HepG2 (cell line): ENCODE results near the gene PATZ1. TPM values are rescaled to one million over a fixed set of nuclear protein-coding genes. Genes with fewer than 3 reads are reported as not detected.

Experiments used
- ARID2 ChIP-seq: sonication (generic); formaldehyde crosslinking; IDR thresholded peaks from 2 replicates; pipeline ENCODE4 v1.8.1; 2022; ENCODE audit warnings: mild to moderate bottlenecking, missing genetic modification reagents, borderline replicate concordance
- HDAC2 ChIP-seq: sonication (generic); formaldehyde crosslinking; IDR thresholded peaks from 2 replicates; pipeline ENCODE4 v1.4.0; 2020; ENCODE audit warnings: missing genetic modification reagents
- HNF4G ChIP-seq, 2 experiments: sonication (generic) in 1 of 2; formaldehyde crosslinking in 1 of 2; IDR thresholded peaks; 2 replicates each; pipeline versions ENCODE4 v1.4.0 to v1.6.1; 2011 to 2020; ENCODE audit warnings: borderline replicate concordance in 2 of 2, low read depth in 2 of 2, mild to moderate bottlenecking in 2 of 2, low read length in 1 of 2, missing genetic modification reagents in 1 of 2, moderate library complexity in 1 of 2
- IRF2 ChIP-seq: IDR thresholded peaks from 2 replicates; pipeline ENCODE4 v1.6.1; 2018; ENCODE audit warnings: missing genetic modification reagents, missing compliant biosample characterization
- JDP2 ChIP-seq: sonication (generic); formaldehyde crosslinking; IDR thresholded peaks from 2 replicates; pipeline ENCODE4 v1.8.1; 2022; ENCODE audit warnings: missing genetic modification reagents, borderline replicate concordance
- KMT2A ChIP-seq: sonication (generic); formaldehyde crosslinking; IDR thresholded peaks from 2 replicates; pipeline ENCODE4 v1.4.0; 2020; ENCODE audit warnings: missing genetic modification reagents
- NFATC3 ChIP-seq: sonication (generic); formaldehyde crosslinking; IDR thresholded peaks from 2 replicates; pipeline ENCODE4 v1.5.1; 2020; ENCODE audit warnings: mild to moderate bottlenecking, missing genetic modification reagents
- SAP130 ChIP-seq: IDR thresholded peaks from 2 replicates; pipeline ENCODE4 v1.6.1; 2016; ENCODE audit warnings: low read depth
- SETDB1 ChIP-seq: sonication (generic); formaldehyde crosslinking; IDR thresholded peaks from 2 replicates; pipeline ENCODE4 v1.5.1; 2020; ENCODE audit warnings: missing genetic modification reagents, mild to moderate bottlenecking, borderline replicate concordance
- SP4 ChIP-seq: sonication (generic); formaldehyde crosslinking; IDR thresholded peaks from 2 replicates; pipeline ENCODE4 v1.8.1; 2023; ENCODE audit warnings: mild to moderate bottlenecking, missing genetic modification reagents
- TEAD3 ChIP-seq: optimal IDR thresholded peaks from 2 replicates; pipeline ENCODE3; 2016; ENCODE audit warnings: borderline replicate concordance
- XBP1 ChIP-seq: sonication (generic); formaldehyde crosslinking; IDR thresholded peaks from 2 replicates; pipeline ENCODE4 v1.5.0; 2020; ENCODE audit warnings: missing genetic modification reagents
- ZFP36 ChIP-seq: fragments of 150-350 bp; IDR thresholded peaks from 2 replicates; pipeline ENCODE4 v1.6.1; 2018; ENCODE audit warnings: borderline replicate concordance, low read length, low read depth; ENCODE audit not compliant: partially characterized antibody
- ZNF3 ChIP-seq: IDR thresholded peaks from 2 replicates; pipeline ENCODE4 v1.7.0; 2017; ENCODE audit warnings: inconsistent platforms
- ZNF383 ChIP-seq: sonication (generic); formaldehyde crosslinking; IDR thresholded peaks from 2 replicates; pipeline ENCODE4 v1.4.0; 2020; ENCODE audit warnings: missing genetic modification reagents, mild to moderate bottlenecking, borderline replicate concordance
- ZNF549 ChIP-seq: sonication (generic); formaldehyde crosslinking; IDR thresholded peaks from 2 replicates; pipeline ENCODE4 v1.5.0; 2020; ENCODE audit warnings: missing genetic modification reagents
- ZNF615 ChIP-seq: sonication (generic); formaldehyde crosslinking; IDR thresholded peaks from 2 replicates; pipeline ENCODE4 v1.5.0; 2020; ENCODE audit warnings: mild to moderate bottlenecking, missing genetic modification reagents, borderline replicate concordance
- ZNF724P ChIP-seq: sonication (generic); formaldehyde crosslinking; IDR thresholded peaks from 2 replicates; pipeline ENCODE4 v1.8.0; 2022; ENCODE audit warnings: missing genetic modification reagents, borderline replicate concordance
- polyA plus RNA-seq, 8 experiments: library from polyadenylated mRNA; depleted of rRNA in 3 of 8; stranded (reverse) in 7 of 8; unstranded in 1 of 8; fragments of >200 nt; fragmentation: Illumina TruSeq in 4 of 8; extraction: Trizol in 4 of 8; gene quantifications; 2 replicates each; pipeline versions ENCODE4 v1.2.1 to v1.2.3, GENCODE V29; 2011 to 2016; ENCODE audit warnings: low read depth in 4 of 8, missing spikeins in 1 of 8, mixed read lengths in 1 of 8; ENCODE audit not compliant: insufficient read depth in 1 of 8
- total RNA-seq, 5 experiments: library from RNA; depleted of rRNA; stranded (reverse); fragments of >200 nt; fragmentation: Illumina TruSeq; extraction: Trizol; gene quantifications; 2 replicates each; pipeline ENCODE4 v1.2.3, GENCODE V29; 2016; ENCODE audit warnings: low read depth in 1 of 5
- TF ChIP-seq, protein P1 (sequence below): sonication (generic); formaldehyde crosslinking; IDR thresholded peaks from 2 replicates; pipeline ENCODE4 v1.8.0; 2022; ENCODE audit warnings: mild to moderate bottlenecking, missing genetic modification reagents
- TF ChIP-seq, protein P2 (sequence below): sonication (generic); formaldehyde crosslinking; IDR thresholded peaks from 2 replicates; pipeline ENCODE4 v1.4.0; 2020; ENCODE audit warnings: missing genetic modification reagents
- TF ChIP-seq, protein P3 (sequence below): sonication (generic); formaldehyde crosslinking; IDR thresholded peaks from 2 replicates; pipeline ENCODE4 v1.9.0; 2021; ENCODE audit warnings: missing genetic modification reagents, borderline replicate concordance
- TF ChIP-seq, protein P4 (sequence below): sonication (generic); formaldehyde crosslinking; conservative IDR thresholded peaks from 2 replicates; pipeline ENCODE4 v1.8.1; 2023; ENCODE audit warnings: missing genetic modification reagents

PATZ1 gene
- total and polyA plus RNA-seq, 2 of the 13 experiments (the other 11 are each of a cell fraction or from before 2014, with no cell fraction given), result 24.9 to 30.5 TPM

- TF ChIP-seq, protein P1, sequence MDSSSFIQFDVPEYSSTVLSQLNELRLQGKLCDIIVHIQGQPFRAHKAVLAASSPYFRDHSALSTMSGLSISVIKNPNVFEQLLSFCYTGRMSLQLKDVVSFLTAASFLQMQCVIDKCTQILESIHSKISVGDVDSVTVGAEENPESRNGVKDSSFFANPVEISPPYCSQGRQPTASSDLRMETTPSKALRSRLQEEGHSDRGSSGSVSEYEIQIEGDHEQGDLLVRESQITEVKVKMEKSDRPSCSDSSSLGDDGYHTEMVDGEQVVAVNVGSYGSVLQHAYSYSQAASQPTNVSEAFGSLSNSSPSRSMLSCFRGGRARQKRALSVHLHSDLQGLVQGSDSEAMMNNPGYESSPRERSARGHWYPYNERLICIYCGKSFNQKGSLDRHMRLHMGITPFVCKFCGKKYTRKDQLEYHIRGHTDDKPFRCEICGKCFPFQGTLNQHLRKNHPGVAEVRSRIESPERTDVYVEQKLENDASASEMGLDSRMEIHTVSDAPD, result no peak
- no peak for TF ChIP-seq XBP1 (CRISPR knock-in tag)
- TF ChIP-seq ZNF3 (CRISPR knock-in tag), result no peak
- TF ChIP-seq ARID2, result 0 out of 2 replicates have a peak, but pooled peaks have one; percentile 64
- TF ChIP-seq TEAD3 (CRISPR knock-in tag), result peak; percentile 71
- no peak for TF ChIP-seq ZNF383 (CRISPR knock-in tag)
- no peak for TF ChIP-seq NFATC3 (CRISPR knock-in tag)
- TF ChIP-seq SAP130 (CRISPR knock-in tag), result peak; percentile 91
- no peak for TF ChIP-seq ZNF615 (CRISPR knock-in tag)
- TF ChIP-seq, protein P2, sequence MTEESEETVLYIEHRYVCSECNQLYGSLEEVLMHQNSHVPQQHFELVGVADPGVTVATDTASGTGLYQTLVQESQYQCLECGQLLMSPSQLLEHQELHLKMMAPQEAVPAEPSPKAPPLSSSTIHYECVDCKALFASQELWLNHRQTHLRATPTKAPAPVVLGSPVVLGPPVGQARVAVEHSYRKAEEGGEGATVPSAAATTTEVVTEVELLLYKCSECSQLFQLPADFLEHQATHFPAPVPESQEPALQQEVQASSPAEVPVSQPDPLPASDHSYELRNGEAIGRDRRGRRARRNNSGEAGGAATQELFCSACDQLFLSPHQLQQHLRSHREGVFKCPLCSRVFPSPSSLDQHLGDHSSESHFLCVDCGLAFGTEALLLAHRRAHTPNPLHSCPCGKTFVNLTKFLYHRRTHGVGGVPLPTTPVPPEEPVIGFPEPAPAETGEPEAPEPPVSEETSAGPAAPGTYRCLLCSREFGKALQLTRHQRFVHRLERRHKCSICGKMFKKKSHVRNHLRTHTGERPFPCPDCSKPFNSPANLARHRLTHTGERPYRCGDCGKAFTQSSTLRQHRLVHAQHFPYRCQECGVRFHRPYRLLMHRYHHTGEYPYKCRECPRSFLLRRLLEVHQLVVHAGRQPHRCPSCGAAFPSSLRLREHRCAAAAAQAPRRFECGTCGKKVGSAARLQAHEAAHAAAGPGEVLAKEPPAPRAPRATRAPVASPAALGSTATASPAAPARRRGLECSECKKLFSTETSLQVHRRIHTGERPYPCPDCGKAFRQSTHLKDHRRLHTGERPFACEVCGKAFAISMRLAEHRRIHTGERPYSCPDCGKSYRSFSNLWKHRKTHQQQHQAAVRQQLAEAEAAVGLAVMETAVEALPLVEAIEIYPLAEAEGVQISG (CRISPR knock-in tag), result peak; percentile 77
- peak; percentile 39; the same call in 1 of the 2 replicates for TF ChIP-seq IRF2 (CRISPR knock-in tag)
- TF ChIP-seq ZFP36, result no peak
- TF ChIP-seq, protein P3, sequence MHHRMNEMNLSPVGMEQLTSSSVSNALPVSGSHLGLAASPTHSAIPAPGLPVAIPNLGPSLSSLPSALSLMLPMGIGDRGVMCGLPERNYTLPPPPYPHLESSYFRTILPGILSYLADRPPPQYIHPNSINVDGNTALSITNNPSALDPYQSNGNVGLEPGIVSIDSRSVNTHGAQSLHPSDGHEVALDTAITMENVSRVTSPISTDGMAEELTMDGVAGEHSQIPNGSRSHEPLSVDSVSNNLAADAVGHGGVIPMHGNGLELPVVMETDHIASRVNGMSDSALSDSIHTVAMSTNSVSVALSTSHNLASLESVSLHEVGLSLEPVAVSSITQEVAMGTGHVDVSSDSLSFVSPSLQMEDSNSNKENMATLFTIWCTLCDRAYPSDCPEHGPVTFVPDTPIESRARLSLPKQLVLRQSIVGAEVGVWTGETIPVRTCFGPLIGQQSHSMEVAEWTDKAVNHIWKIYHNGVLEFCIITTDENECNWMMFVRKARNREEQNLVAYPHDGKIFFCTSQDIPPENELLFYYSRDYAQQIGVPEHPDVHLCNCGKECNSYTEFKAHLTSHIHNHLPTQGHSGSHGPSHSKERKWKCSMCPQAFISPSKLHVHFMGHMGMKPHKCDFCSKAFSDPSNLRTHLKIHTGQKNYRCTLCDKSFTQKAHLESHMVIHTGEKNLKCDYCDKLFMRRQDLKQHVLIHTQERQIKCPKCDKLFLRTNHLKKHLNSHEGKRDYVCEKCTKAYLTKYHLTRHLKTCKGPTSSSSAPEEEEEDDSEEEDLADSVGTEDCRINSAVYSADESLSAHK (CRISPR knock-in tag), result no peak
- TF ChIP-seq SETDB1, result no peak
- TF ChIP-seq SP4 (CRISPR knock-in tag), result 0 out of 2 replicates have a peak, but pooled peaks have one; percentile 61
- no peak for TF ChIP-seq ZNF549
- TF ChIP-seq ZNF724P (CRISPR knock-in tag), result no peak
- no peak for TF ChIP-seq JDP2 (CRISPR knock-in tag)
- TF ChIP-seq HDAC2 (CRISPR knock-in tag), result peak; percentile 52
- peak; percentile 49; the same call in 1 of the 2 replicates for TF ChIP-seq KMT2A (CRISPR knock-in tag)
- no peak for TF ChIP-seq HNF4G (IDR thresholded peaks at IDR 0.05; ENCODE audit: borderline replicate concordance, low read depth, low read length)
- TF ChIP-seq HNF4G (CRISPR knock-in tag; IDR thresholded peaks at IDR 0.05; ENCODE audit: borderline replicate concordance, low read depth), result no peak
- TF ChIP-seq, protein P4, sequence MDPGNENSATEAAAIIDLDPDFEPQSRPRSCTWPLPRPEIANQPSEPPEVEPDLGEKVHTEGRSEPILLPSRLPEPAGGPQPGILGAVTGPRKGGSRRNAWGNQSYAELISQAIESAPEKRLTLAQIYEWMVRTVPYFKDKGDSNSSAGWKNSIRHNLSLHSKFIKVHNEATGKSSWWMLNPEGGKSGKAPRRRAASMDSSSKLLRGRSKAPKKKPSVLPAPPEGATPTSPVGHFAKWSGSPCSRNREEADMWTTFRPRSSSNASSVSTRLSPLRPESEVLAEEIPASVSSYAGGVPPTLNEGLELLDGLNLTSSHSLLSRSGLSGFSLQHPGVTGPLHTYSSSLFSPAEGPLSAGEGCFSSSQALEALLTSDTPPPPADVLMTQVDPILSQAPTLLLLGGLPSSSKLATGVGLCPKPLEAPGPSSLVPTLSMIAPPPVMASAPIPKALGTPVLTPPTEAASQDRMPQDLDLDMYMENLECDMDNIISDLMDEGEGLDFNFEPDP (CRISPR knock-in tag), result no peak
Measured at GRCh38 chr22:31292236-31292989, 53.7 kb downstream of the PATZ1 start, which contains the start of gene PIK3IP1 (continued).
